ACC112 (cell line): ENCODE measurements around the gene FLYWCH1.
A peak's percentile ranks its signal among the peaks of the same experiment; 100 is the strongest.

Source experiments
- H2AFZ ChIP-seq: fragments of 200-600 bp; sonication (generic); one replicate; pipeline ENCODE4 v1.6.0; 2017; ENCODE audit warnings: antibody characterized with exemption, low read length; ENCODE audit not compliant: unreplicated experiment
- H3K27ac ChIP-seq: fragments of 200-600 bp; sonication (generic); 2 replicates; pipeline ENCODE4 v1.5.1; 2014; ENCODE audit warnings: low read depth, mild to moderate bottlenecking, antibody characterized with exemption, low read length, moderate library complexity
- H3K27me3 ChIP-seq: fragments of 200-600 bp; sonication (generic); 2 replicates; pipeline ENCODE4 v1.6.1; 2014; ENCODE audit warnings: mild to moderate bottlenecking, antibody characterized with exemption, low read length, moderate library complexity, mixed read lengths; ENCODE audit not compliant: insufficient read depth
- H3K36me3 ChIP-seq: fragments of 200-600 bp; sonication (generic); 2 replicates; pipeline ENCODE4 v1.6.1; 2016; ENCODE audit warnings: mild to moderate bottlenecking, antibody characterized with exemption, low read length, moderate library complexity, mixed read lengths; ENCODE audit not compliant: insufficient read depth
- H3K4me1 ChIP-seq: fragments of 200-600 bp; sonication (generic); one replicate; pipeline ENCODE4 v1.6.1; 2016; ENCODE audit warnings: low read length, mixed read lengths; ENCODE audit not compliant: insufficient read depth, unreplicated experiment, control insufficient read depth
- H3K4me3 ChIP-seq: fragments of 200-600 bp; sonication (generic); 2 replicates; pipeline ENCODE4 v1.5.1; 2014; ENCODE audit warnings: mild to moderate bottlenecking, low read depth, low read length
- H3K79me2 ChIP-seq: fragments of 200-600 bp; sonication (generic); one replicate; pipeline ENCODE4 v1.6.0; 2016; ENCODE audit warnings: low read length; ENCODE audit not compliant: control insufficient read depth, unreplicated experiment, insufficient read depth

The FLYWCH1 gene

GRCh38 chr16:2911638-2912329 is at the start of gene FLYWCH1:
Gene FLYWCH1 (plus strand): TSS chr16:2911931. CDS start chr16:2929686, 17,755 bp downstream.
- peak within 1 kb of the TSS; percentile 95 for H3K4me3 ChIP-seq
- peak within 1 kb of the TSS; percentile 67 for H3K27ac ChIP-seq
- H3K36me3 ChIP-seq = no peaks in the 10 kb centered on the region; the same call in 1 of the 2 replicates
- H3K27me3 ChIP-seq = no peaks in the 10 kb centered on the region
- H3K4me1 ChIP-seq = peaks cover 34% of the 10 kb centered on the region
- H2AFZ ChIP-seq = peak within 1 kb of the TSS; percentile 81
- peaks cover 23% of the 10 kb centered on the region for H3K79me2 ChIP-seq

DNA sequence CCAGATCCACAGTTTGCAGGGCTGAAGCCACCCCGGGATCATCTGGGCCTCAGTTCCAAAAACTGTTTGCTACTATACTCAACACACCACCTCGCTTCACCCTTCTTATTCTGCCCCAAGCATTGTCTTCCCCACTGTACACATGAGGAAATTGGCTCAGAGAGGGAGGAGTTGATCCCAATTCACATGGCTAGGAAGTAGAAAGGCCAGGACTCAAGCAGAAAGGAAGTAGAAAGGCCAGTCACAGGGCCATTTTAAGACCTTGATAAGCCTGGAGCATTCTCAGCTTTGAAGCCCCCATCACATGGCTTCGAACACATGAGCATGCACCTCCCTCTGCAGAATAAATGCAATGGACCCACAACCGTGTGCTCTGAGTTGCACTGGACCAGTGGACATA is 46.1 kb upstream of the FLYWCH1 start:
- no peaks in the 10 kb centered on the region for H3K36me3 ChIP-seq
- H3K27ac ChIP-seq = no peak overlapping the region
- H3K4me1 ChIP-seq = peaks cover 7% of the 10 kb centered on the region
- H2AFZ ChIP-seq = no peak overlapping the region
- H3K79me2 ChIP-seq = no peaks in the 10 kb centered on the region
- no peaks in the 10 kb centered on the region for H3K27me3 ChIP-seq
- H3K4me3 ChIP-seq = no peak overlapping the region

- H3K27ac ChIP-seq = no peak overlapping the region
- H3K79me2 ChIP-seq = no peaks in the 10 kb centered on the region
- H3K27me3 ChIP-seq = no peaks in the 10 kb centered on the region
- H3K4me1 ChIP-seq = peaks cover 7% of the 10 kb centered on the region
- H3K36me3 ChIP-seq = no peaks in the 10 kb centered on the region
- no peak overlapping the region for H2AFZ ChIP-seq
- H3K4me3 ChIP-seq = no peak overlapping the region
These were observed 45.3 kb upstream of the FLYWCH1 start for GRCh38 chr16:2866431-2866830.

GRCh38 chr16:2867661-2867986 is 44.1 kb upstream of the FLYWCH1 start:
- Histone ChIP-seq H3K4me3 (peak overlapping the region; percentile 83), H3K36me3 (no peaks in the 10 kb centered on the region), H3K79me2 (no peaks in the 10 kb centered on the region), H3K27me3 (no peaks in the 10 kb centered on the region), H3K27ac (peak overlapping the region; percentile 93), H2AFZ (peak overlapping the region; percentile 97), H3K4me1 (peaks cover 7% of the 10 kb centered on the region)

GRCh38 chr16:2867987-2868789 is 43.5 kb upstream of the FLYWCH1 start:
- Histone ChIP-seq H3K36me3 (no peaks in the 10 kb centered on the region), H3K79me2 (no peaks in the 10 kb centered on the region), H3K4me3 (peak overlapping the region; percentile 83), H3K4me1 (peaks cover 10% of the 10 kb centered on the region), H2AFZ (peak overlapping the region; percentile 97), H3K27ac (peak overlapping the region; percentile 93), H3K27me3 (no peaks in the 10 kb centered on the region)

- H3K27me3 ChIP-seq = no peaks in the 10 kb centered on the region
- H3K36me3 ChIP-seq = no peaks in the 10 kb centered on the region
- peaks cover 11% of the 10 kb centered on the region for H3K4me1 ChIP-seq
These were observed 39.8 kb upstream of the FLYWCH1 start for GRCh38 chr16:2871926-2872325.

GRCh38 chr16:2874032-2874911 is 37.5 kb upstream of the FLYWCH1 start:
- no peaks in the 10 kb centered on the region for H3K36me3 ChIP-seq
- H2AFZ ChIP-seq = peak overlapping the region; percentile 7
- H3K79me2 ChIP-seq = no peaks in the 10 kb centered on the region
- H3K4me3 ChIP-seq = peak overlapping the region; percentile 9; the same call in 1 of the 2 replicates
- H3K27me3 ChIP-seq = no peaks in the 10 kb centered on the region
- no peak overlapping the region for H3K27ac ChIP-seq
- H3K4me1 ChIP-seq = peaks cover 4% of the 10 kb centered on the region

More at GRCh38 chr16:2871926-2872325, 39.8 kb upstream of the FLYWCH1 start:
- H2AFZ ChIP-seq = no peak overlapping the region
- no peak overlapping the region for H3K4me3 ChIP-seq
- no peak overlapping the region for H3K27ac ChIP-seq
- H3K79me2 ChIP-seq = no peaks in the 10 kb centered on the region

- H3K27ac ChIP-seq = no peak overlapping the region
- no peaks in the 10 kb centered on the region for H3K79me2 ChIP-seq
- peaks cover 4% of the 10 kb centered on the region for H3K4me1 ChIP-seq
- no peaks in the 10 kb centered on the region for H3K27me3 ChIP-seq
- no peak overlapping the region for H3K4me3 ChIP-seq
- H3K36me3 ChIP-seq = no peaks in the 10 kb centered on the region
- no peak overlapping the region for H2AFZ ChIP-seq
These were observed 36.8 kb upstream of the FLYWCH1 start for GRCh38 chr16:2874912-2875362.

- H2AFZ ChIP-seq = no peak overlapping the region
- peaks cover 11% of the 10 kb centered on the region for H3K79me2 ChIP-seq
- no peaks in the 10 kb centered on the region for H3K36me3 ChIP-seq
- H3K4me3 ChIP-seq = no peak overlapping the region
- no peaks in the 10 kb centered on the region for H3K27me3 ChIP-seq
- no peak overlapping the region for H3K27ac ChIP-seq
- H3K4me1 ChIP-seq = peaks cover 5% of the 10 kb centered on the region
These were observed 31.8 kb upstream of the FLYWCH1 start for GRCh38 chr16:2879854-2880508.
